WERI-Rb-1 (cell line): Measurements from ENCODE around the gene ARL13B.
"Not testable (repeated sequence)": the region's sequence is repeated elsewhere in the genome, so short reads cannot be mapped to it uniquely, and the experiment has no call there.

ENCODE experiments used
- DNase-seq: peaks from one replicate; pipeline ENCODE4 v3.0.0-alpha.2; 2020
- H3K27ac ChIP-seq: fragments of 250-450 bp; sonication (Bioruptor Pico); 2 replicates; pipeline ENCODE4 v1.5.1; 2020; ENCODE audit warnings: mild to moderate bottlenecking, moderate library complexity
- H3K27me3 ChIP-seq: fragments of 250-450 bp; sonication (Bioruptor Pico); 2 replicates; pipeline ENCODE4 v1.5.1; 2021; ENCODE audit warnings: mild to moderate bottlenecking, low read depth, moderate library complexity; ENCODE audit not compliant: insufficient read depth, severe bottlenecking
- H3K36me3 ChIP-seq: fragments of 250-450 bp; sonication (Bioruptor Pico); 2 replicates; pipeline ENCODE4 v1.5.1; 2020; ENCODE audit warnings: mild to moderate bottlenecking, moderate library complexity
- H3K4me3 ChIP-seq: 2 replicates; pipeline ENCODE4 v1.5.1; 2011; ENCODE audit warnings: low read depth, mild to moderate bottlenecking, control low read depth, low read length
- H3K9me3 ChIP-seq: fragments of 250-450 bp; sonication (Bioruptor Pico); 2 replicates; pipeline ENCODE4 v1.5.1; 2021; ENCODE audit warnings: mild to moderate bottlenecking, moderate library complexity; ENCODE audit not compliant: severe bottlenecking
- TF ChIP-seq, protein P1 (sequence below): IDR thresholded peaks from 2 replicates; pipeline ENCODE4 v1.5.1; 2011; ENCODE audit warnings: low read depth, mild to moderate bottlenecking, control low read depth, inconsistent platforms, low read length

The ARL13B gene

GRCh38 chr3:93979850-93980676 lies at the start of gene ARL13B:
ARL13B (plus strand) TSS chr3:93980155; CDS start chr3:93980424, 269 bp downstream.
- TF ChIP-seq, protein P1, sequence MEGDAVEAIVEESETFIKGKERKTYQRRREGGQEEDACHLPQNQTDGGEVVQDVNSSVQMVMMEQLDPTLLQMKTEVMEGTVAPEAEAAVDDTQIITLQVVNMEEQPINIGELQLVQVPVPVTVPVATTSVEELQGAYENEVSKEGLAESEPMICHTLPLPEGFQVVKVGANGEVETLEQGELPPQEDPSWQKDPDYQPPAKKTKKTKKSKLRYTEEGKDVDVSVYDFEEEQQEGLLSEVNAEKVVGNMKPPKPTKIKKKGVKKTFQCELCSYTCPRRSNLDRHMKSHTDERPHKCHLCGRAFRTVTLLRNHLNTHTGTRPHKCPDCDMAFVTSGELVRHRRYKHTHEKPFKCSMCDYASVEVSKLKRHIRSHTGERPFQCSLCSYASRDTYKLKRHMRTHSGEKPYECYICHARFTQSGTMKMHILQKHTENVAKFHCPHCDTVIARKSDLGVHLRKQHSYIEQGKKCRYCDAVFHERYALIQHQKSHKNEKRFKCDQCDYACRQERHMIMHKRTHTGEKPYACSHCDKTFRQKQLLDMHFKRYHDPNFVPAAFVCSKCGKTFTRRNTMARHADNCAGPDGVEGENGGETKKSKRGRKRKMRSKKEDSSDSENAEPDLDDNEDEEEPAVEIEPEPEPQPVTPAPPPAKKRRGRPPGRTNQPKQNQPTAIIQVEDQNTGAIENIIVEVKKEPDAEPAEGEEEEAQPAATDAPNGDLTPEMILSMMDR = no peak
- Histone ChIP-seq H3K9me3 (no peaks in the 10 kb centered on the region), H3K27me3 (no peaks in the 10 kb centered on the region), H3K4me3 (peak within 1 kb of the TSS; percentile 48), H3K27ac (peak within 1 kb of the TSS; percentile 92), H3K36me3 (no peaks in the 10 kb centered on the region)
- peak; percentile 98 for DNase-seq

DNA sequence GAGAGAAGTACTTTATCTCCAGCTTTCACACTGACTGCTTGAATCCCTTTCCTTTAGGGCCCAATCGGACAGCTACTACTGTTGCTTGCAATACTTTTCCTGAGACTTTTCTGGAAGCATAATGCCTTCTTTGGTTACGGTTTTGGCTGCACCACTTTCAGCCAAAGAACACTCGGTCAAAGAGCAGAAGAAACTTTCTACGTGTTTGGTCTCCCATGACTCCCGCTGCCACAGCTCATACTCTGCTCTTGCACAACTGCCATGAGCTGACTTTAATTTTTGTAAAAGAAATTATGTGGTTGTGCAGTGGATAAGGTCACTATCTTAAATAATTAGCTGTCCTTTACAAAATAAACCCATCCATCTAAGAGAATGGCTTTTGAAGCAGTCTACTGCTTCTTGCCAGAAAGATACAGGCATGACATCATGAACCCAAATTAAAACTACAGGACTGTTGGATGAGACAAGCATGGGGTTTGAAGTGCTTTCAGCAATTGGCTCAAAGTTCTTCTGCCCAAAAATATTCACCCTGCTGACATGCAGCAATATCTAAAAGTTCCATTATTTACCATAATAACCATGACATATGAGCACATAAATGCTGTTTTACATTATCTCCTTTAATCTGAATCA lies 48.2 kb upstream of the ARL13B start:
- no peaks in the 10 kb centered on the region for H3K36me3 ChIP-seq
- H3K4me3 ChIP-seq = no peak overlapping the region
- H3K27me3 ChIP-seq = no peaks in the 10 kb centered on the region
- no peaks in the 10 kb centered on the region for H3K9me3 ChIP-seq
- TF ChIP-seq, protein P1 = no peak
- H3K27ac ChIP-seq = no peak overlapping the region
- DNase-seq = no peak

- no peaks in the 10 kb centered on the region for H3K9me3 ChIP-seq
- TF ChIP-seq, protein P1 = no peak
- no peaks in the 10 kb centered on the region for H3K36me3 ChIP-seq
- no peaks in the 10 kb centered on the region for H3K27me3 ChIP-seq
- H3K4me3 ChIP-seq = no peak overlapping the region
- H3K27ac ChIP-seq = no peak overlapping the region
- DNase-seq = no peak
Observed at GRCh38 chr3:93934366-93935046, 45.4 kb upstream of the ARL13B start.

DNA sequence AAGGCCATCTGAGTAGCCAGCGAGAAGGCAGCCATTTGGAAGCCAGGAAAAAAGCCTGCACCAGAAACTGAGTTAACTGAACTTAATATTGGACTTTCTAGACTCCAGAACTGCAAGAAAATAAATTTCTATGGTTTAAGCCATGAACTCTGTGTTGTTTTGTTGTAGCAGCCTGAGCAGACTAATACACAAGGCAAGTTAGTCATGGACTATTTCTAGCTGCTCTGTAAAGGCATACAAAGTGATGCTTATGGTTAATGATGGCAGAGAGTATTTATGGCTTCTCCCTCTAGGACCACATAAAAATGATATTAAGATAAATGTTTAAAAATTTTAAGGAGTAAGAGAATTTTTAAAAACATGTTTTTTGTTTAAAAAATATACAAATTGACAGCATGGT lies 43.4 kb upstream of the ARL13B start:
- Histone ChIP-seq H3K4me3 (no peak overlapping the region), H3K36me3 (no peaks in the 10 kb centered on the region), H3K9me3 (no peaks in the 10 kb centered on the region), H3K27ac (no peak overlapping the region), H3K27me3 (peaks cover 2% of the 10 kb centered on the region)
- TF ChIP-seq, protein P1 = no peak
- DNase-seq = no peak

DNA sequence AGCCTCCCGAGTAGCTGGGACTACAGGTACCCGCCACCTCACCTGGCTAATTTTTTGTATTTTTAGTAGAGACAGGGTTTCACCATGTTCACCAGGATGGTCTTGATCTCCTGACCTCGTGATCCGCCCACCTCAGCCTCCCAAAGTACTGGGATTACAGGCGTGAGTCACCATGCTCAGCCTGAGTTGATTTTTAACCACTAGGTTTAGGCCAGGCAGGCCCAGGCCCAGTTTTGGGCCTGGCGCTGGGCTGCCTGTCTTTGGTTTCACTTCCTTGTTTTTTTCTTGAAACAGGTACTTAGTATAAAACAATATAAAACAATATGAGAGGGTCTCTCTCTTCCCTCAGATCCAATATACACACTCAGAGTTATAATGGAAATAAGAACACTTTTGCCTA lies 42.5 kb upstream of the ARL13B start:
- not testable (repeated sequence) for DNase-seq, H3K27ac ChIP-seq

GRCh38 chr3:93949958-93950357 lies 30.0 kb upstream of the ARL13B start:
- not testable (repeated sequence) for DNase-seq, H3K27ac ChIP-seq, H3K9me3 ChIP-seq, H3K4me3 ChIP-seq, H3K36me3 ChIP-seq, H3K27me3 ChIP-seq

More for the DNA sequence above, 42.5 kb upstream of the ARL13B start:
- not testable (repeated sequence) for H3K4me3 ChIP-seq, H3K36me3 ChIP-seq, H3K9me3 ChIP-seq, H3K27me3 ChIP-seq
